Measurements from ENCODE around the gene ANKRD50.

DNA sequence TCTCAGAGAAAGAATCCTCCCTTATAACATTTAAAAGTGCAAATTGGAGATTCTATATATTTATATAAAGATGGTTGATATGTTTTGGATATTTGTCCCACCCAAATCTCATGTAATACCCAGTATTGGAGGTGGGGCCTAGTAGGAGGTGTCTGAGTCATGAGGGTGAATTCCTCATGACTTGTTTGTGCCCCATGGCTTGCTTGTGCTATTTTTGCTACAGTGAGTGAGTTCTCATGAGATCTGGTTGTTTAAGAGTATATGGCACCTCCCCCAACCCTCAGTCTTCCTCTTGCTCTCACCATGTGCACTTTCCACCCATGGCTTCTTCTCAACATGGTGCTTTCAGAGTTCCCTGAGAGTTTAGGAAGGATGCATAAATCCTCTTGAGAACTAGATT is 9.5 kb upstream of the ANKRD50 start:
- TF ChIP-seq, protein P1, sequence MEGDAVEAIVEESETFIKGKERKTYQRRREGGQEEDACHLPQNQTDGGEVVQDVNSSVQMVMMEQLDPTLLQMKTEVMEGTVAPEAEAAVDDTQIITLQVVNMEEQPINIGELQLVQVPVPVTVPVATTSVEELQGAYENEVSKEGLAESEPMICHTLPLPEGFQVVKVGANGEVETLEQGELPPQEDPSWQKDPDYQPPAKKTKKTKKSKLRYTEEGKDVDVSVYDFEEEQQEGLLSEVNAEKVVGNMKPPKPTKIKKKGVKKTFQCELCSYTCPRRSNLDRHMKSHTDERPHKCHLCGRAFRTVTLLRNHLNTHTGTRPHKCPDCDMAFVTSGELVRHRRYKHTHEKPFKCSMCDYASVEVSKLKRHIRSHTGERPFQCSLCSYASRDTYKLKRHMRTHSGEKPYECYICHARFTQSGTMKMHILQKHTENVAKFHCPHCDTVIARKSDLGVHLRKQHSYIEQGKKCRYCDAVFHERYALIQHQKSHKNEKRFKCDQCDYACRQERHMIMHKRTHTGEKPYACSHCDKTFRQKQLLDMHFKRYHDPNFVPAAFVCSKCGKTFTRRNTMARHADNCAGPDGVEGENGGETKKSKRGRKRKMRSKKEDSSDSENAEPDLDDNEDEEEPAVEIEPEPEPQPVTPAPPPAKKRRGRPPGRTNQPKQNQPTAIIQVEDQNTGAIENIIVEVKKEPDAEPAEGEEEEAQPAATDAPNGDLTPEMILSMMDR (conservative IDR thresholded peaks at IDR 0.05): no peak
- no peak for TF ChIP-seq EZH2 (IDR thresholded peaks at IDR 0.05; ENCODE audit: low read depth)

All from PC-9 (cell line).